ENCODE data around the gene FERMT2.
"Not testable (repeated sequence)": the region's sequence is repeated elsewhere in the genome, so short reads cannot be mapped to it uniquely, and the experiment has no call there.

The FERMT2 gene

DNA sequence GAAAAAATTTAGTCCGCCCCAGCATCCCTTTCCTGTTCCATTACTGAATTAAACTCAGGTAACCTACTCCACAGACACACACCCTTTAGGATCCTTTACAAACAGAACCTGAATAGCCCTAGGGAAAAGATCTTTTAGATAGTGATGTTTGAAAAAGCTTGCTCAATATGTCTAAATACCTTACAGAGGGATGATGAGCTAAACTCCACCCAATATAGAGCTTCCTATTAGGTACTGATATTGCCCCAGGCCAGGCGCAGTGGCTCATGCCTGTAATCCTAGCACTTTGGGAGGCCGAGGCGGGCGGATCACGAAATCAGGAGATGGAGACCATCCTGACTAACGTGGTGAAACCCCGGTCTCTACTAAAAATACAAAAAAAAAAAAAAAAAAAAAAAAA lies 50.1 kb downstream of the FERMT2 start:
- DNase-seq = no peak

GRCh38 chr14:52898496-52898895 lies 52.4 kb downstream of the FERMT2 start:
- no peak for DNase-seq

GRCh38 chr14:52895000-52895399 lies 55.9 kb downstream of the FERMT2 start:
- DNase-seq = no peak

GRCh38 chr14:52891800-52892199 lies 59.0 kb downstream of the FERMT2 start:
- DNase-seq = no peak

- no peak for DNase-seq
Measured at GRCh38 chr14:52888839-52889838, 61.7 kb downstream of the FERMT2 start.

- DNase-seq = no peak
Measured at GRCh38 chr14:52888159-52888558, 62.7 kb downstream of the FERMT2 start.

- DNase-seq = no peak
Measured at GRCh38 chr14:52885230-52885629, 65.6 kb downstream of the FERMT2 start.

GRCh38 chr14:52883658-52884057 lies 67.2 kb downstream of the FERMT2 start:
- no peak for DNase-seq

DNA sequence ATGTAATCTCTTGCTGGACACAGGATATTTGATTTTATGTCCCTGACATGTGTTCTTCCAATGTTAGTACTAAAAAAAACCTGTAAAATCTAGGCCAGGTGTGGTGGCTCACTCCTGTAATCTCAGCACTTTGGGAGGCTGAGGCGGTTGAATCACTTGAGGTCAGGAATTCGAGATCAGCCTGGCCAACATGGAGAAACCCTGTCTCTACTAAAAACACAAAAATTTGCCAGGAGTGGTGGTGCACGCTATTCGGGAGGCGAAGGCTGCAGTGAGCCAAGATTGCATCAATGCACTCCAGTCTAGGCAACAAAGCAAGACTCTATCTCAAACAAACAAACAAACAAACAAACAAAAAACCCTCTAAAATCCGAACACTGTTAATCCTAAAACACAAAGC lies 68.0 kb downstream of the FERMT2 start:
- no peak for DNase-seq

- DNase-seq = no peak
Measured at GRCh38 chr14:52879958-52880357, 70.9 kb downstream of the FERMT2 start.

DNA sequence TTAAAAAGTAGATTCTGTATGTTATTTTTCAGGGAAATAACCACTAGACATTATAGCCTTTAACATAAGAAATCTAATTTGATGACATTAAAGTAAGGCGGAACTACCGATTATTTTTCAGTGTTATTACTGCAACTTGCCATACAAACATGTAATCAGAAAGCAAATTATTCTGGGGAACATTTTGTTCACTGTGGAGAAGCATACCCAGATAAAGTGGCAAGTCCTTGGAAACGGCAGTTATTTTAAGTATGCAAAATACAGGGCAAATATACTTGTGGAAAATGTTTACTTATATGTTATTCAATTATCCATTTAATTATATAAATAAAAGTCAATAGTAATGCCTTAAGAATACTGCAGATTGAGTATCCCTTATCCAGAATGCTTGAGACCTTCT lies 71.9 kb downstream of the FERMT2 start:
- DNase-seq = no peak

DNA sequence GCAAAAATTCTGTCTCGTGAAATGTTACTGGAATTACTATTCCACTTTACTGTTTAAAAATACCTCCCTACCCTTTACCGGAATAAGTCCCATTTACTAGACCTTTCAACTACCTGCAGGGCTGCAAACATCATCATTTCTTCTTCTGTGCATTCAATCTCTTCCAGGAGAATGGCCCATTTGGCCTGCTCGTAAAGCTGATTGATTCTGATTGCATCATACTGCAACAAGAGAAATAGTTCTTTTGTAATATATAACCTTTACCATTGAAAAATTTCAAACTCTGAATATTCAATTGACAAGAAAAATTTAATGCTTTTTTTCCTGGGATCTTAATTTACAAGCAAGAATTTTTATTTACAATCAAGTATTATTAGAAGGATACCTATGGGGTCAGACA lies 72.4 kb downstream of the FERMT2 start:
- DNase-seq = no peak

DNA sequence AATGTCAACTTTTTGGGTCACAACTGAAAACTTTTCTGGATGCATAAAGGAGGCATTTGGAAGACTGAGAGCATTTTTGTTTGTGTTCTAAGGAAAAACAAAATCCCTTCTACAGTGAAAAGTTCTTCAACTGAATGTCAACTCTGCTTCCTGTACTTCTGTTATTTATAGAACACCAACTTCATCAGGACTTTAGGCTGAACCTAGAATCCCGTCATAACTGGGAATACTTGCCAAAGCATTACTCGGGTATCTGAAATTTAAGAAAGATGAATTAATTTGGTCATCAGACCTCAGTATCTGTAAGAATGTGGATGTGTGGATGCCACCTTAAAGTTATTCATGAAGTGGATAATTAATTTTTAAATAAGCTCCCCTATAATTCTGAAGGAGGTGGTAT lies 73.2 kb downstream of the FERMT2 start:
- no peak for DNase-seq

DNA sequence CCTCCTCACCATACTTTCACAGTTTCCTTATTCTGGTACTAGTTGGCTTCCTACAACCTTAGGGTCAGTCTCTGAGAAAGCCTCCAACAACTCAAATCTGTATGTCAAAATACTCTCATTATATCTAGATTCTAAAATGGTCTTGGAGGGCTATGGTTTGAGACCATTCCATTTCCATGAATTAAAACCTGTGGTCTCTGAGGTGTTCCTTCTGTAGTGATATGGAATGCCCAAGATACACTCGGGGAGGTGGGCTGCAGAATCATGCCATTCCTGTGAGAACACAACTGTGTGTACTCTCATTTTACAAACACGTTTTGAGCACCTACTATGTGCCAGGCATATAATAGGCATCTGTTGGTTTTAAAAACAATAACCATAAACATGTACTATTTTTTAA lies 74.0 kb downstream of the FERMT2 start:
- DNase-seq = no peak

GRCh38 chr14:52876311-52876710 lies 74.5 kb downstream of the FERMT2 start:
- DNase-seq = no peak

GRCh38 chr14:52875707-52876106 lies 75.1 kb downstream of the FERMT2 start:
- DNase-seq = no peak

DNA sequence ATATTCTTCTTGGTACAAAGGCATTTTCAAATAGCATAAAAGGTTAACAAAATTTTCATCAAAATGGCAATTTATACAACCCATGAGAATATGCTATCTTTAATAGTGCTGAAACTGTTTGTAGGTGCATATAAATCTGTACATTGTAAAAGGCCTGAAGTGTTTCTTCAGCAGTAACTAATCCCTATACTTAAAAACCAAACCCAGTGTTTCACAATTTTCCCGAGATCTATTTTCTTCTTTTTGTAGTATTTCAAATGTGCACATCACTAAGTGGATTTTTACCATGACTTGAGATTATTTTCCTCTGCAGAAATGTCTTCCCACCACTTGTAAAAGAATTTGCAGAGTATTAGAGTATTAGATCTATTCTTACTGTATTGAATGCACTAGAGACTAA lies 76.5 kb downstream of the FERMT2 start:
- DNase-seq = no peak

DNA sequence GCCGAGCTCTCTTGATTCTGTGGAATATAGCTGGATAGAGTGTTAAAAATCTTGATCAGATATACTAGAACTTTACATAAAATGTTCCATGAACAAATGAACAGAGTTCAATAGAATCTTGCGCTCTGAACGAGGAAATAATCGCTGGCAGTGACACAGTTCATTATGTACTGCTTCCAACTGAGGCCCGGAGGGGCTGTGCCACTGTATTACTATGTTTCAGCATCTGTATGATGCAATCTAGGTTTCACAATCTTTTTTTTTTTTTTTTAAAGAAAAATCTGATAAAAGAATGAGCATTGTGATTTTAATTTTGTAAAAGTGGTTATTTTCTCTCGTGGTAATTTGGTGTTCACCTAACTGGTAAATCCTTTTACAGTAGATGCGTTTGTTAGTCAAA lies 77.2 kb downstream of the FERMT2 start:
- DNase-seq = no peak

GRCh38 chr14:52873065-52873464 lies 77.8 kb downstream of the FERMT2 start:
- no peak for DNase-seq

- DNase-seq = no peak
Measured at GRCh38 chr14:52871606-52872005, 79.2 kb downstream of the FERMT2 start.

GRCh38 chr14:52868911-52869618 lies 81.8 kb downstream of the FERMT2 start:
- no peak for DNase-seq

DNA sequence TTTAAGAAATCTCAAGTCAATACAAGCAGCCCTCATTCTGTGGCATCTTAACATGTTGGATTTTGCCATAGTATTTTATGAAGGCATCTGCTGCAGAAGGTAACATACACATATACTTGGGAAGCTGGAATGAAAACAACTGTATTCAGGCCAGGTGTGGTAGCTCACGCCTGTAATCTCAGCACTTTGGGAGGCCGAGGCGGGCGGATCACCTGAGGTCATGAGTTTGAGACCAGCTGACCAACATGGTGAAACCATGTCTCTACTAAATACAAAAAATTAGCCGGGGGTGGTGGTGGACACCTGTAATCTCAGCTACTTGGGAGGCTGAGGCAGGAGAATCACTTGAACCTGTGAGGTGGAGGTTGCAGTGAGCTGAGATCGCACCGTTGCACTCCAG lies 86.0 kb downstream of the FERMT2 start:
- DNase-seq = not testable (repeated sequence)

DNA sequence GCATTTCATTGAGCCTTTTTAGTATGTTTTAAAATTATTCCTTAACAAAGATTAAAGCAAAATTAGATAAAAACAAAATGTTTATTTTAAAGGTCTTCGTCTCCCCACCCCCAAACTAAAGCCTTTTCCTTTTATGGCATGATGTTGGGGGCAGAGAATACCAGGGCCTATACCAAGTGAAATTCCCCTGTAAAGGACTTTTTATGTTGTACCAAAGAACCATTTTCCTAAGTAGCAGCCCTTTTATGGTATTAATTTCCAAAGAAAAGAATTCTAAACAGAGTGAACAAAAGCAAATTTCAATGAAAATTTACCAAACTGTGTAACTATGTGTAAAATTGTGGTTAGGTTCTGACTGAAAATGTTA lies 87.5 kb downstream of the FERMT2 start:
- no peak for DNase-seq

GRCh38 chr14:52862632-52863333 lies 88.1 kb downstream of the FERMT2 start:
- no peak for DNase-seq
